ENCODE measurements around the gene EXOC4.

The EXOC4 gene

DNA sequence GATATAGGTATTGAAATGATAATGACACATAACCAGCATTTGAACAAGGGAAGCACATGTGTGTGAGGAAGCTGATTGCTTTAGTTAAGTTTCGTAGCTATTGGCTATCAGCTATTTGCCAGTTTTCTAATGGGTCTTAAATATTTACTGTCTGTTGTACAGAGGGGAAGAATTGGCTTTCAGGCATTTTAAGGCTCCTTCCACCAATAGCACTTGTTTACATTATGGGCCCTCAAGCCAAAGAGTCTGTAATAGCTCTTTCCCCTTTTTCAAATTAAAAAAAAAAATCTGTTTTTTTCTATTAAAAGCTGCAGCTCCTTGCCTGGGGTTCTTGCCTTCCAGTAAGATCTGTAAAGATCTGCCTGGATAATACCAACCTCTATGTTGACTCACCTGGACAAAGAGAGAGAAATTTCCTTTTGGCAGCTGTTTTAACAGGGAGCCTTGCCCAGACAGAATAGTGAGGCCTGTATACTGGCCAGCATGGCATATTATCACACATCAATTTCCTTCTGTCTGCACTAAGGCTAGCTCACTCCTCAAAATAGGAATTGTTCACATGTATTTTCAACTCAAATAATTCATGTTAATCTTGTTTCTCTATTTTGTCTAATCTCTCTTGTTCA lies 769.5 kb downstream of the EXOC4 start:
- no peak for DNase-seq

DNA sequence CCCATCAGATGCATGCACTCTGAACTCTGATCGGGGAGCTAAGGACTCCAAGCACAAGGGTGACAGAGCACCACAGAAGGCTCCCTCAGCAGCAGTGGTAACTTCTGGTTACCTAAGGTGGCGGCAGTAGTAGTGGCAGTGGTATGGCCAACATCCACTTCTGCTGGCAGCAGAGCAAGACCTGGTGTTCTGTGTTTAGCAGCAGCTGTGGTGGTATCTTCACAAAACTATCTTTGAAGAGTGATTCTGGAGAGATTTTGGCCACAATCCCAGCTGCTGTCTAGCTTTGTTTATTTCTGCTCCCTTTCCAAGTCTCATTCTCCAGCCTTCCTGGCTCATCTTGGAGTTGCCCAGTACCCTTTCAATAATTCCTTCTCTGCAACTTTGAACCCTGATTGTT lies 771.9 kb downstream of the EXOC4 start:
- no peak for DNase-seq

GRCh38 chr7:134028853-134029252 lies 776.0 kb downstream of the EXOC4 start:
- DNase-seq = no peak

DNA sequence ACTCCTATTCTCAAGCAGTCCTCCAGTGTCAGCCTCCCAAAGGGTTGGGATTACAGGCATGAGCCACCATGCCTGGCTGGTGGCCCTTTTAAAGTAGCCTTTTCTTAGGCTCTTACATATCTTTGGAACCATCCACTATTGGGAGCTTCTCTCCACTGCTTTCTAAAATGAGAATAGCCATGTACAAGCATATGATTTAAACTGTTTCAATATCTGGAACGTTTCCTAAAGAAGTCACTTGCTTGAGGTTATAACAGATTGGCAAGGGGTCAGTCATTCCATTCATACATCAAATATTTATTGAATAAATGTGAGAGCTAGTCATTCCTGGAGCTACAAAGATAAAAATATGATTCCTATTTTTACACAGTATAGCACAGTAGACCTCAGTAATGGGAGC lies 776.9 kb downstream of the EXOC4 start:
- no peak for DNase-seq

- no peak for DNase-seq
Measured at GRCh38 chr7:134030460-134030865, 777.6 kb downstream of the EXOC4 start.

DNA sequence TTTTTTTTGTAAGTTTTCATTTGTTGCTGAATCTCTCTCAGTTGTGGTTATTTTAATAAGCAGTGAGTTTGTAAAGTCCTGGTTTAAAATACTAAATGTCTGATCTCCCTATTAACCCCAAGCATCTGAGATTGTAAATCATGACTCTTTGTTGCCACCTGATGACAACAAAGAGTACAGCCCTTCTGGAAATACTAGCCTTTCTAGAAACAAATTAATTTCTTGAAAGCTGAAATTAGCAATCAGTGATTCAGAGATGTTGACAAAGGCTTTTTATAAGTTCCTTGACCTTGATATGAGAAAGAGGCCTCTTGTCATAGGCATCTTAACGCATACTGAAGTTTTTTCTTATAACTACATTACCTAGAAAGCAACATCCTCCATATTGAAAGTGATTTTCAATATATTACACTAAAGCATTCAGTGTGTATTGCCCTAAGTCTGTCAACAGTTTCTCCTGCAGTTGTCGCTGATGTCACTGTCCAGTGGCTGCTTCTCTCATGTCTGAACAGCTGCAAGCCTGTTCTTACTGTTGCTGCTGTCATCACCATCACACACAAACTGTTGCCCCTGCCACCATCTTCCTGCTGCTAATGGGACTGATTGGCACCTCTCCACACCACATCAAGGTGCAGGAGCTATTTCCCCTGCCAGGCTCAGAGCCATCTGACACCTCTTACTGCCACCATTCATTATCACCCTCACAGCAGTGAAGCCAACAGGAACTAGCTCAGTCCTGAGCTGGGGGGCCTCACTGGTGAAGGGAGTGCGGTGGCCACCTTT lies 779.1 kb downstream of the EXOC4 start:
- peak; percentile 3 to 6 for DNase-seq

GRCh38 chr7:134034652-134035051 lies 781.8 kb downstream of the EXOC4 start:
- no peak for DNase-seq

DNA sequence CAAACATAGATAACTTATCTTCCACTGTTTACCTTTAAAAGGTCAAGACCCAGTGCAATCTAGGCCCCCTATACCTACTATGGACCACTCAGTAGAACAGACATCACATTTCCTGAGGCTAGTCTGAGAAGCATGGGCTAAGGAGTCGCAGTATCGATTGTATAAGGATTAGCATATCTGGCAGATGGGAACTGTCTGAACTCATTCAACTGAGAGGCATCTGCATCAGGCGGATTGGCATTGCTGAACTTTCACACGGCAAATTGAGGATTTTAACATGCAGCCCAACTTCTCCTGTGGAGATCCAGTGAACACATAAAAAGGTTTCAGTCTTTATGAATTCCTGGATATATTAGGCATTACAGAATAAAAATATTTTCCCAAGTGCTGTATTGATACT lies 785.1 kb downstream of the EXOC4 start:
- DNase-seq = no peak

- DNase-seq = no peak
Measured at GRCh38 chr7:134040988-134041387, 788.1 kb downstream of the EXOC4 start.

DNA sequence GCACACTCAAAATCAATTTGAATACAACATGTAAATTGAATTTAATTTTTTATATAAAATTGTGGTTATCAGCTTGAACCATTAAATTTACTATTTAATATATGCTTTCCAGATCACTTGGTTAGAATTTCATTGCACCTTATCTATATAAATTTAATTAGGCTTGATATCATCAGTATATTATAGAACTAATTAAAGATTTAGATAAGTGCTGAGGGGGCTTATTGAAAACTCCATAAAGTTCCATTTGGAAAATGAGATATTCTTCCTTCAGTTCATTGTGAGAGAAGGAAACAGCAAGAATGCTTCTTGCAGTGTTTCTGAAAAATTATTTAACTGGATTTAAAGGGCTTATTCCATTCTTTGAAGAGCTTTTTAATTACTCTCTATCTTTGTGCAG lies 788.6 kb downstream of the EXOC4 start:
- DNase-seq = no peak

- DNase-seq = no peak
Measured at GRCh38 chr7:134042307-134042706, 789.4 kb downstream of the EXOC4 start.

- no peak for DNase-seq
Measured at GRCh38 chr7:134044682-134045081, 791.8 kb downstream of the EXOC4 start.

DNA sequence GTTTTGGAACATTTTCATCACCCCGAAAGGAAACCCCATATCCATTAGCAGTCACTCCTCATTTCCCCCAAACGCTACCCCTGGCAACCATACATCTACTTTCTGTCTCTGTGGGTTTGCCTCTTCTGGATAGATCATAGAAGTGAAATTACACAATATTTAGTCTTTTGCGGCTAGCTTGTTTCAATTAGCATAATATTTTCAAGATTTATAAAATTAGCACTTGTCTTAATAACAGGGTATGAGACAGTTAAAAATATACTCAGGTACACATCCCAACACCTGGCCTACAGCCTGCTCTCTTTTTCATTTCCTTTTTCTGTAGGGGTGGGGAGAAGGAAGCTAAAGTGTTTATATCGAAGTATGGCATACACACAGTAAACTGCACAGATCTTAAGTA lies 792.8 kb downstream of the EXOC4 start:
- DNase-seq = no peak

DNA sequence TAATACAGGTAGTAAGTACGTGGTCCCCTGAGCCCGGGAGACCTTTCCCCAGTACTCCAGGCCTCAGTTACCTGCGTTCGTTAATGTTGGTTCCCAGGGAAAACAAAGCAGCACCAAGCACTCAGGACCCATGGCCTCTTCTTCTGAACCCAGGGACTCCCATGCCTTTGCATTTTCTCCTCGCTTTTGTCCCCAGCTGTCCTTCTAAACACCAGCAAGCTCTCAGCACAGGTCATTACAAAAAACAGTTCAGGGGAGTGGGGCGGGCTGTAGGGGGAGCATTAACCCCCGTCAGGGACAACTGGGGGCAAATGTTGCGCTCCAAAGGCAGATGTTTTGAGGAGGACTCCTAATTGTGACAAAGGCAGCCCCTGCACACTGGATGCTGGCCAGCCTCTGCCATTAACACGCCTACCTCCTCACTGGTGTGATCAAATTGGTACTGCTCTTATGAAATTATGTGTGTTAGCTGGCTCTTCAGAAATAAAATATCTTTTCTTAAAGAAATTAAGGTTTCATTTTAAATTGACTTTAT lies 793.8 kb downstream of the EXOC4 start:
- no peak for DNase-seq

DNA sequence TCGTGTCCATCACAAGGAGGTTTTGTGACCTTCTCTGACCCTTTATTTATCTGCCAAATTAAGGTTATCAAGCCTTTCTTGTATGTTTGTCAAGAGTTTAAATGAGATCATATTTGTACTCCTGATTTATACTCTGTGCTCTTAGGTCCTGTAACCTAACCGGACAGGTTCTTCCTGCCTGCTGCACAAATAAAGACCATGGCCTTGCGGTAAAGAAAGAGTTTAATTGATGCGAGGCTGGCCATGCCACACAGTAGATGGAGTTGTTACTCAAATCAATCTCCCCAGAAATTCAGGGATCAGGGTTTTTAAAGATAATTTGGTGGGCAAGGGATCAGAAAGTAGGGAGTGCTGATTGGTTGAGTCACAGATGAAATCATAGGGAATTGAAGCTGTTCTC lies 794.8 kb downstream of the EXOC4 start:
- DNase-seq = no peak

DNA sequence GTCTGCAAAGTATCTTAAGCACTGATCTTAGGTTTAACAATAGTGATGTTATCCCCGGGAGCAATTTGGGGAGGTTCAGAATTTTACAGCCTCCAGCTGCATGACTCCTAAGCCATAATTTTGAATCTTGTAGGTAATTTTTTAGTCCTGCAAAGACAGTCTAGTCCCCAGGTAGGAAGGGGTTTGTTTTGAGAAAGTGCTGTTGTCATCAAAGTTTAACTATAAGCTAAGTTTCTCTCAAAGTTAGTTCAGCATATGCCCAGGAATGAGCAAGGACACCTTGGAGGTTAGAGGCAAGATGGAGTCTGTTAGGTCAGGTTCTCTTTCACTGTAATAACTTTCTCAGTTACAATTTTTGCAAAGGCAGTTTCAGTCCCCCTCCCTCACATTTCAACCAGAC lies 795.3 kb downstream of the EXOC4 start:
- DNase-seq = no peak

DNA sequence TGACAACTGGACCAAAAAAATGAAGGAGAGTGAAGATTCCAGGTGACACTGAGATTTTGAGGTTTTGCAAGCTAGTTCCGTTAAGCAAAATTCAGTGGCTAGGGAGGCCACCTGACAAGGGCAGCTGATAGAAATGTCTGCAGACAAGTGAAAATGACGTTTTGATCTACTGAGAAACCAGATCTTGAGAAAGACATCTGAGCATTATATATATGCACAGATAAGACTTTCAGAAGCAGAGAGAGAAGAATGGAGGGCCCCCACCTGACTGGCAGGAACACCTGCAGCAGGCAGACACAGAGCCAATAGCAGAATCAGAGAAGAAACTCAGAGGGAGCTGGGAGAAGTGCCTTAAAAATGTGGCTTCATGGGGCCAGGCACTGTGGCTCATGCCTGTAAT lies 798.1 kb downstream of the EXOC4 start:
- no peak for DNase-seq

- DNase-seq = no peak
Measured at GRCh38 chr7:134056816-134057215, 803.9 kb downstream of the EXOC4 start.

GRCh38 chr7:134058521-134058920 lies 805.6 kb downstream of the EXOC4 start:
- DNase-seq = no peak

DNA sequence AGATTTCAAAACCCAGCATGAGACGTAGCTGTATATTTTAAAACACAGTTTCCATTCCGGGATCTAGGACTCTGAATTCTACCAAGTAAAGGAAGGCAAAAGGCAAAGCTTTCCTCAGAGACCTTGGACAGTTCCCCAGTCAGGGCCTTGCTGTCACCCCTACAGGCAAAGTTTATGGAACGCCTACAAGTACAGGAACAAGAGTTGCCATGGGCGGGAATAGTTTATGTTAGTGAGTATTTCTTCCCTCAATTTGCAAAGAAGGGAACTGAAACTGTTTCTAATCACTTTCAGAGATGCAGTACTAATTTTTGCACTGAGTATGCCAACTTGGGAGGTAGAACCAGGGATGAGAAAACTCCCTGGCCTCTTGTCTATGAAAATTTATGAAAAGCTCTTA lies 806.1 kb downstream of the EXOC4 start:
- DNase-seq = peak in 1 of 2 experiments; percentile 15

GRCh38 chr7:134059921-134060320 lies 807.0 kb downstream of the EXOC4 start:
- DNase-seq = no peak

- no peak for DNase-seq
Measured at GRCh38 chr7:134060874-134061273, 808.0 kb downstream of the EXOC4 start.

GRCh38 chr7:134062460-134062859 lies 809.6 kb downstream of the EXOC4 start:
- no peak for DNase-seq

DNA sequence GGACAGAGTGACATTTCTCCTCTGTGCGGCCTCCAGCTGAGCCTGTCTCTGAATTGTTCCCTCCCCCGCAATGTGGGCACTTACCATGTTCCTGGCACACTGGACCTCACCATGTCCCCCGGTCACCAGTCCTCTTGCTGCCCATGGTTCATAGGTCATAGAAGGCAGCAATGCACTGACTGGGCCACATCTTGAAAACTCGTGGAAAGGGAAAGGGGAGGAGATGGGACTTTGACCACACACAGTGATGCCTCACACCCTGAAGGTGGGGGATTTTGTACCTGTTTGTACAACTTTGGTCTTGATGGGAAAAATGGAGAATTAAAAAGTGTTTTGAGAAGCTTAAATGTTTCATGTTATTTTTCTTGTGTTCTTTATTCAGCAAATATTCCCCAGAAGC lies 812.5 kb downstream of the EXOC4 start:
- no peak for DNase-seq

- no peak for DNase-seq
Measured at GRCh38 chr7:134067164-134067563, 814.3 kb downstream of the EXOC4 start.
